Lower leg skin (tissue), 3 donors: ENCODE results near the gene CCDC74A.
"Not testable (repeated sequence)": the region's sequence is repeated elsewhere in the genome, so short reads cannot be mapped to it uniquely, and the experiment has no call there.

Source experiments
- CTCF ChIP-seq, 3 donors: fragments of 450-650 bp; IDR thresholded peaks; one replicate each; pipeline ENCODE4 v1.5.1; 2016; ENCODE audit warnings: antibody characterized with exemption in 3 of 3, mild to moderate bottlenecking in 3 of 3, moderate library complexity in 2 of 3
- POLR2A ChIP-seq, 2 donors: fragments of 450-650 bp; IDR thresholded peaks; one replicate each; pipeline ENCODE4 v1.6.1; 2016 to 2017; ENCODE audit warnings: antibody characterized with exemption in 2 of 2, mild to moderate bottlenecking in 1 of 2, moderate library complexity in 1 of 2

GRCh38 chr2:131516621-131517020, 11.1 kb upstream of the CCDC74A start:
- not testable (repeated sequence) for TF ChIP-seq POLR2A, CTCF (IDR thresholded peaks at IDR 0.05)
